Erythroblast (primary cell): ENCODE results near the gene CACNA2D2.

Experiments used
- GATA1 ChIP-seq: IDR thresholded peaks from 2 replicates; pipeline ENCODE4 v1.6.1; 2011; ENCODE audit warnings: low read depth, mild to moderate bottlenecking, control low read depth, low read length, moderate library complexity
- POLR2A ChIP-seq: IDR thresholded peaks from 2 replicates; pipeline ENCODE4 v1.6.1; 2011; ENCODE audit warnings: mild to moderate bottlenecking, low read length

GRCh38 chr3:50436114-50436674 lies 67.2 kb downstream of the CACNA2D2 start:
- TF ChIP-seq POLR2A = no peak
- TF ChIP-seq GATA1 = no peak
